ENCODE measurements around the gene RBM39.
A peak's percentile ranks its signal among the peaks of the same experiment; 100 is the strongest.

RBM39 gene

DNA sequence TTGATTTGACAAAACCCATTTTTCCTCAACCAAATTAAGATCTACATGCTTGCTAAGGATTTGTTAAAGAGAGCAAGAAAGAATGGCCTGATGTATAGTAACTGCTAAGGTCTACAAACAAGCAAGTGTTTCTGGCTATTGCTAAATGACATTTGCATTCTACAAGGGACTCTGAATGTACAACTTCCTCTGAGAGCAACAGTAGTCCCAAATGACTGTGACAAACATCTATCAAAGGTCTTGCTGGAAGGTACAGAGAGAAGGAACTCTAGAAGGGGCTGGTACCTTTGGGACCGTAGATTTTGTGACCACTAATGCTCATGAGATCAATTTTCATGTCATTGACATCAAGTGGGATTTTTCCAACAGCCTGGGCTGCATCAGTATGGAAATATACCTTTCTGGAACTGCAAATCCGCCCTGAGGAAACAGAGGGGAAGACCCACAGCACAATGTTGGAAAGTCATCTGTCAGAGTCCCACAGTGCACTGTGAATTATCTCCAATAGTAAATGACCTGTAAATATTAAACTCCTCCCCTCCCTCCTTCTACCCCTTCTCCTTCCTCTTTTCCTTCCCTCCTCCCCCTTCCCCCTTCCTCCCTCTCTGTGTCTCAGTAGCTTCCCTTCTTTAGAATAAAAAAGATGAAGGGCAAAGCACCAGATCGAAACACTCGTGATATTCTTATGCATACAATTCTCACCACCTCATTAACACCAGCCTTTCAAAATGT, 61.4 kb downstream of the RBM39 start:
- DNase-seq (ENCODE audit: low read depth in 1 of 2, low spot score in 1 of 2), result no peak

GRCh38 chr20:35674921-35675320, 67.1 kb downstream of the RBM39 start:
- DNase-seq (ENCODE audit: low read depth in 1 of 2, low spot score in 1 of 2), result no peak

DNA sequence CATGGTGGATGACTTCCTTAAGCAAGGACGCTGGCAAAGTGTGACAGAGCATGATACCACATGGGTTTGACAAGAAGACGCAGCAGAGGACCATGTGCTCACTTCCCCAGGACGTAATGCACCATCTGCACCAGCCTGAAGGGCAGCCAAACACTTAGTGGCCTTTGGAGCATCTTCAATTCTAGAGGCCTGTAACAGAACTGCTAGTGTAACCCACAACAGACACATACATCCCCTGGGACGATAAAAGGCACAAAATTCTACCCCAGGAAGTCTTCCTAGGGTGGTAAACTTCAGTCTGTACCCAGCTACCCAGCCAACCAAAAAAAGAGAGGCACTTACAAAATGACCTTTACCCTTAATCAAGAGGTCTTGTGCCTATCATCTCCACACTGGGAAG, 68.2 kb downstream of the RBM39 start:
- no peak for DNase-seq (ENCODE audit: low read depth in 1 of 2, low spot score in 1 of 2)

- DNase-seq (ENCODE audit: low read depth in 1 of 2, low spot score in 1 of 2), result no peak
Measured at GRCh38 chr20:35669681-35670080, 72.4 kb downstream of the RBM39 start.

GRCh38 chr20:35669221-35669620, 72.8 kb downstream of the RBM39 start:
- no peak for DNase-seq (ENCODE audit: low read depth in 1 of 2, low spot score in 1 of 2)

DNA sequence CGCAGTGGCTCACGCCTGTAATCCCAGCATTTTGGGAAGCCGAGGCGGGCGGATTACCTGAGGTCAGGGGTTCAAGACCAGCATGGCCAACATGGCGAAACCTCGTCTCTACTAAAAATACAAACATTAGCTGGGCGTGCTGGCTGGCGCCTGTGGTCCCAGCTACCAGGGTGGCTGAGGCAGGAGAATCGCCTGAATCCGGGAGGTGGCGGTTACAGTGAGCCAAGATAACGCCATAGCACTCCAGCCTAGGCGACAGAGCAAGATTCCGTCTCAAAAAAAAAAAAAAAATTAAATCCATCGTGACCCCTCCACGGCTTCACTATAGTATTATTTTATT, 76.1 kb downstream of the RBM39 start:
- DNase-seq (ENCODE audit: low read depth in 1 of 2, low spot score in 1 of 2), result no peak

DNA sequence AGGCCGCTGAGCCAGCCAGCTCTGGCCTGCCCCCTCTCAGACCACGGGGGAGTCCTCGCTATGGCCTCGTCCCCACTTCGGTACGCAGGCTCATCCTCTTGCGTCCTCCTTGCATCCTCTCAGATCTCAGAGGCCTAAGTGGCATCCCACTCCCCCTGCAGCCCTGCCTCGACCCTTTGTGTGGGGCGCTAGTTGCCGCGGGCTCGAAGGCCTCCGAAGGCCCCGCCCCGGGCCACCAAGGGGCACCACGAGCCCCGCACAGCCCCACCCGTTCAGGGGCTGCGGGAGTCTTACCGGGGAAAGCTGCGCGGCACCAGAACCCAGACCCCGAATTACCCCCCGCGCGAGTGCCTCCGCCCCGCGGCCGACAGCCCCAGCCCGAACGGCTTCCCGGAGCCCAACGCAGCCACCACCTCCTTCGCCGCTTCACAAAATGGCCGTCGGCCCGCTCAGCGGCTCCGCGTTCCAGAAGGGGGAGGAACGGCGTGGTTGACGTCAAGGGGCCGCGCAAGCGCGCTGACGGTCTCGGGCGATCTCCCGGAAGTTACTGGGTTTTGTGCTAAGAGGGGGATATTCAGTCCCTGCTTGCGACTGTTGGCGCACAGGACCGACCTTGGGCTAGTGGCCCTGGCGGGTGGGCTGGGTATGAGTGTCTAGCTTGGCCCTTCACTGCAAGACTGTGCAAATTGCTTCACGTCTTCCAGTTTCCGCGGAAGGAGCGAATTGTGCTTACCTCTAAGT, 77.4 kb downstream of the RBM39 start, which contains the start of the genes CPNE1 and RBM12:
CPNE1 (minus strand) TSS at position 435 of the 741 bp plus-strand sequence. CDS start 31,977 bp downstream, outside the sequence.
RBM12 (minus strand) TSS at position 435 of the 741 bp plus-strand sequence. CDS start 9,578 bp downstream, outside the sequence.
- DNase-seq (ENCODE audit: low read depth in 1 of 2, low spot score in 1 of 2), result peak; percentile 88 to 89

GRCh38 chr20:35663516-35664465, 78.3 kb downstream of the RBM39 start:
- peak; percentile 42 to 47 for DNase-seq (ENCODE audit: low read depth in 1 of 2, low spot score in 1 of 2)

- DNase-seq (ENCODE audit: low read depth in 1 of 2, low spot score in 1 of 2), result no peak
Measured at GRCh38 chr20:35662551-35662950, 79.5 kb downstream of the RBM39 start.

DNA sequence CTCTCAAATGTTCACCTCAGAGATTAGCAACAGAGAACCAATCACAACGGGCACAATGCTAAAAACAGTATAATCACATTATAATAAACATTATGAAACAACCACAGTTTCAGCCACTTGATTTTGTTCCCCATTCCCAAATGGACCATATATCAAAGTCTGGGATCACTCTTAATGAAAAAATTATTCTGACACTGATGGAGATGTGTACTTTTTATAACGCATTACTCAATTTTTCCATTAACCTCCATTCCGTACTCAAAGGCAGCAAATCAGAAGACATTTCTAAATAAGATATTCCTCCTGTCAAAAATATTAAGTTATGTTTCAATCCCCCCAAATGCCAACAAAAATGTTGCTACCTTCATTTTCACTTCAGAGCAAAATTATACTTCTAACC, 80.2 kb downstream of the RBM39 start:
- DNase-seq (ENCODE audit: low read depth in 1 of 2, low spot score in 1 of 2), result no peak

- no peak for DNase-seq (ENCODE audit: low read depth in 1 of 2, low spot score in 1 of 2)
Measured at GRCh38 chr20:35661053-35661452, 81.0 kb downstream of the RBM39 start.

DNA sequence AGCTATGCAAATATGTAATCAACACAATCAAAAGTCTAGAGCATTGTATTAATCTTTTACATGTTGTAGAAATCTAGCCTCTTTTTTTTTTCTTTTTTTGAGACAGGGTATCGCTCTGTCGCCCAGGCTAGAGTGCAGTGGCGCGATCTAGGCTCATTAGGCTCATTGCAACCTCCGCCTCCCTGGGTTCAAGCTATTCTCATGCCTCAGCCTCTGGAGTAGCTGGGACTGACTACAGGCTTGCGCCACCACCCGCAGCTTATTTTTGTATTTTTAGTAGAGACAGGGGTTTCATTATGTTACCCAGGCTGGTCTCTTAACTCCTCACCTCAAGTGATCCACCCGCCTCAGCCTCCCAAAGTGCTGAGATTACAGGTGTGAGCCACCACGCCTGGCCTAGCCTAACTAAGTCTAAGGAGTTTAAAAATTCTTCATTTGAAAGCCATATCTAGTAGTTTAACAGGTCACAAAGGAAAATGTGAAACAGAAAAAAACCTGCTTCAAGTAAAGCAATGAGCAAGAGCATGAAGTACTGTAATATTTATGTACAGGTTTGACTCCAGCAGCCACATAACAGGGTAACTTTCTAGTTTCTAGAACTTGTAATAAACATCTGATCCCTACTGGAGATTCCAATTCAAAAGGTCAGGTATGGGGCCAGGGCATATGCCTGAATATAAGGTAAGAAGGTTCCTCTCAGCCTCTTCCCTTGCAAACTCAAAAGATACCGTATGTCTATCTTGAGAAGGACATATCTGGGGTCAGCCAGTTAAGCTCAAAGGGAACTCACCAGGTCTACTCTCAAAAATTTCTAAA, 81.7 kb downstream of the RBM39 start:
- DNase-seq (ENCODE audit: low read depth in 1 of 2, low spot score in 1 of 2), result no peak

DNA sequence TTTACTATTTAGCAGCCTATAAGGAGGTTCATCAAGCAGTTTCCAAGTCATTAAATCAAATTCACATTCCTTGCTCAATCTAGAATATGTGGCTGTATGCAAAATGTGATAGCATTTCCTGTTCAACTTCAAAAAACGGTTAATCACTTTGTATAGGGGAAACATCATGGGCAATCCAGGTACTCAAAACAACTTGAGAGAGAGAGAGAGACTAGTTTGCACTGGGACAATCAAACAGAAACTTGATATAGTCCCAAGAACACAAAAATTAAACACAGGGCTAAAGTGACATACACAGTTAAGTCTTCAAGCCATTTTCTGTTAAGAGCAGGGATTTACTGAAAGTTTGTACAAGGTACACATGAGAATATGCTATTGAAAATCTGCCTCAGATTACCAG, 84.8 kb downstream of the RBM39 start:
- DNase-seq (ENCODE audit: low read depth in 1 of 2, low spot score in 1 of 2), result no peak

DNA sequence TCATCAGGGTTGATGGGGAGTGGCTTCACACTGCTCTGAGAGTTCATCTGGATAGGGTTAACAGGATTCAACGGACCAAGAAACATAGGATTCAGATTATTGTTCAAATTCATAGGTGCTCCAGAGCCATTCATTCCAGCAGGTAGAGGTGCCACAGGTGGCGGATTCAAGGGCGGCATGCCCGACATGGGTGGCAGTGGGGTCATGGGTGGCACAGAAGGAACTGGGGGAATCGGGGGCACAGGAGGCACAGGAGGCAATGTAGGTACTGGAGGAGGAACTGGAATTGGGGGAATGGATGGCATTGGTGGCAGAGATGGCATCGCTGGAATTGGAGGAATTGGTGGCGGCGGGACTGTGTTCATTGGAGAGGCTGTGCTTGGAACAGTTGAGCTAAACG, 87.6 kb downstream of the RBM39 start:
- no peak for DNase-seq (ENCODE audit: low read depth in 1 of 2, low spot score in 1 of 2)

GRCh38 chr20:35653893-35654292, 88.2 kb downstream of the RBM39 start:
- no peak for DNase-seq (ENCODE audit: low read depth in 1 of 2, low spot score in 1 of 2)

Data from activated CD4-positive, alpha-beta T cell treated with anti-CD3 and anti-CD28 coated beads, Interleukin-2, amount 50 U/mL, for 24 hours (primary cell).